GM21526 (cell line): ENCODE results near the gene SPAG5.

Experiments
- ATAC-seq: cut with Tn5 transposase; IDR thresholded peaks from one replicate; pipeline ENCODE4 v1.9.1; 2021; ENCODE audit warnings: moderate library complexity; ENCODE audit not compliant: unreplicated experiment, low FRiP score

SPAG5 gene, protein sequence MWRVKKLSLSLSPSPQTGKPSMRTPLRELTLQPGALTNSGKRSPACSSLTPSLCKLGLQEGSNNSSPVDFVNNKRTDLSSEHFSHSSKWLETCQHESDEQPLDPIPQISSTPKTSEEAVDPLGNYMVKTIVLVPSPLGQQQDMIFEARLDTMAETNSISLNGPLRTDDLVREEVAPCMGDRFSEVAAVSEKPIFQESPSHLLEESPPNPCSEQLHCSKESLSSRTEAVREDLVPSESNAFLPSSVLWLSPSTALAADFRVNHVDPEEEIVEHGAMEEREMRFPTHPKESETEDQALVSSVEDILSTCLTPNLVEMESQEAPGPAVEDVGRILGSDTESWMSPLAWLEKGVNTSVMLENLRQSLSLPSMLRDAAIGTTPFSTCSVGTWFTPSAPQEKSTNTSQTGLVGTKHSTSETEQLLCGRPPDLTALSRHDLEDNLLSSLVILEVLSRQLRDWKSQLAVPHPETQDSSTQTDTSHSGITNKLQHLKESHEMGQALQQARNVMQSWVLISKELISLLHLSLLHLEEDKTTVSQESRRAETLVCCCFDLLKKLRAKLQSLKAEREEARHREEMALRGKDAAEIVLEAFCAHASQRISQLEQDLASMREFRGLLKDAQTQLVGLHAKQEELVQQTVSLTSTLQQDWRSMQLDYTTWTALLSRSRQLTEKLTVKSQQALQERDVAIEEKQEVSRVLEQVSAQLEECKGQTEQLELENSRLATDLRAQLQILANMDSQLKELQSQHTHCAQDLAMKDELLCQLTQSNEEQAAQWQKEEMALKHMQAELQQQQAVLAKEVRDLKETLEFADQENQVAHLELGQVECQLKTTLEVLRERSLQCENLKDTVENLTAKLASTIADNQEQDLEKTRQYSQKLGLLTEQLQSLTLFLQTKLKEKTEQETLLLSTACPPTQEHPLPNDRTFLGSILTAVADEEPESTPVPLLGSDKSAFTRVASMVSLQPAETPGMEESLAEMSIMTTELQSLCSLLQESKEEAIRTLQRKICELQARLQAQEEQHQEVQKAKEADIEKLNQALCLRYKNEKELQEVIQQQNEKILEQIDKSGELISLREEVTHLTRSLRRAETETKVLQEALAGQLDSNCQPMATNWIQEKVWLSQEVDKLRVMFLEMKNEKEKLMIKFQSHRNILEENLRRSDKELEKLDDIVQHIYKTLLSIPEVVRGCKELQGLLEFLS

DNA sequence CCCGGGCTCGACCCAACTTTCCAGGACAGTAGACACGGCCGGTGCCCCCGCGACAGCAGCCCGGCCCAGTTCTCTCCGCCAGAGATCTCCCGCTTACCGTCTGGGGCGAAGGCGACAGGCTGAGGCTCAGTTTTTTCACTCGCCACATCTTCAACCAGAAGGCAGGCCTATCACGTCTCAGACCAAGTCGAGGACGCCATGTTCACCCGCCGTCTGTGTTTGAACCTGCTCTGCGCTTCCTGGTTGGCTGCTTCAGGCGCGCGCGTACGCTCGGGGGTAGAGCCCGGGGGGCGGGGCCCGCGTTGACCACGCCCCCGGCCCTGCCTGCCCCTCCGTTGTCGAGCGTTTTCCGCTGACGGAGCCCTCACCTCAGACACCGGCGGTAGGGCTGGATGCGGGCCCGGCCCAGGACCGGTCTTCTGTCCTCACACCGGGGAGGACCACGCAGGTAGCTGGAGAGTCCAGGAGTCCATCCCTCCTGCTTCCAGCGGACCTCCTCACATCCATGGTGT lies at the start of gene SPAG5:
TSS of gene SPAG5 (minus strand) at position 227 of the 512 bp plus-strand sequence. CDS start at position 148, 79 bp downstream.
- peak; percentile 62 for ATAC-seq

GRCh38 chr17:28646039-28646754 lies 47.4 kb upstream of the SPAG5 start:
- no peak for ATAC-seq

GRCh38 chr17:28645576-28645939 lies 46.7 kb upstream of the SPAG5 start:
- no peak for ATAC-seq

DNA sequence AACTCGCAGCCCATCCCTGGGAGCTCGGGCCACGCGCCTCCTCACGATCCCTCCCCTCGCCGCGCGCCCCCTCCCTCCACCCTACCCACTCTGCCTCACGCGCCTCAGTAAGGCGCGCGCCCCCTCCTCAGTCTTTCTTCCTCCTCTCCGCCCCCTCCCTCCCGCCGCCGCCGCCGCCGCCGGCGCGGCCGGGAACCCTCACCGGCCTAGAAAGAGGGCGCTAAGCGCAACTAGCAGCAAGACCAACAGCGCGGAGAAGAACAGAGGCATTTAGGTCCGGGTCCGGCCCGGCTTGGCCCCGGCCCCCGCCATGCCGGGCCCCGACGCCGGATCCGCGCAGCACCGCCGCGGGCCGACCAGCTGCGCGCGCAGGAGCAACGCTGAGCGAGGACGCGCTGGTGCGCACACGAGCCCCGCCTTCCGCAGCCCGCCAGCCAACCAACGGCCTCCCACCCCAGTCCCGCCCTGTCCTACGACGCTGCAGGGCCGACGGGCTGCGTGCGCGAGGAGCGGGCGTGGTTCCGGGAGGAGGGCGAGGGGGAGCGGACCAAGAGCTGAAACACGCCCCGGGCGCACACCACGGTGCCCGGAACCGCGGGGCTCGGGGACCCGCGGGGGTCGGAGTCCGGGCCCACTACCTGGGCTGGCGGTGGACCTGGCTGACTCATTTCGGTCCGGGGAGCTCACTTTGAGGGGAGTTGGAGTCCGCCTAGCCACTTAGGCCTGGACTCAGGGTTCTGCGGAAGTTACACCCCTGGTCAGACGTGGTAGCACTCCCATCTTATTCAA lies 46.2 kb upstream of the SPAG5 start, which contains the start of gene BLTP2:
TSS of gene BLTP2 (minus strand) at position 372 of the 789 bp plus-strand sequence. CDS start at position 270, 102 bp downstream.
- ATAC-seq: peak; percentile 80

GRCh38 chr17:28643983-28644786 lies 45.4 kb upstream of the SPAG5 start:
- no peak for ATAC-seq

DNA sequence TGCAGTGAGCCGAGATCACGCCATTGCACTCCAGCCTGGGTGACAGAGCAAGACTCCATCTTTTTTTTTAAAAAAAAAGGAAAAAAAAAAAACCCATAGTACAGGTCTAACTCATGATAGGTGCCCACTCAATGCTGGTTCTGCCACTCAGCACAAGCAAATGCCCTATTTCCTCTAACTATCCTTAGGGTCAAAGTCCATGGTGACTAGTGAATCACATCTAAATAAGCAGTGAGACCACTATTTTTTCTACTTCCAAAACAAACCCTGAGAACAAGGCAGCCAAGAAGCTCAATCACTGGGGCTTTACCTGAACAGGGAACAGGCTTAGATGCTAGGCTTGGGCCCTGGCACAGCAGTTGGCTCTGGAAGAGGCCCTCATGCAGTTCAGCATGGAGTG lies 42.8 kb upstream of the SPAG5 start:
- ATAC-seq: no peak

DNA sequence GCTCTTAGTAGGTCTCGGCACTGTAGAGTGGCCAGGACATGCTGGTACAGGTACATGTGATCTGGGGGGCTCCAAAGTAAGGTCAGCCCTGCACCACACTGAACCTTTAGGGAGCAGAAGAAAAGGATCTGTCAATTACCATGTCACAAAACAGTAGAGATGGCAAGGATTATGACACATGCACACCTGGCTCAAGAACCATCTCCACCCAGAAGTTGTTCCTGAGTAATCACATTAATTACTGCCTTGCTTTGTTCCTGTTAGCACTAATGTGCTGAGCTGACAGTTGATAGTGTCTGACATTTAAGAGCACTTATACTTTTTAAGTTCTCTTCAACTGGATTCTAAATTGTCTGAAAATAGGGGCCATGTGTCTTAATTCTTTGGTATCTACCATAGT lies 36.7 kb upstream of the SPAG5 start:
- ATAC-seq: no peak

- no peak for ATAC-seq
Measured at GRCh38 chr17:28634206-28634865, 35.5 kb upstream of the SPAG5 start.

DNA sequence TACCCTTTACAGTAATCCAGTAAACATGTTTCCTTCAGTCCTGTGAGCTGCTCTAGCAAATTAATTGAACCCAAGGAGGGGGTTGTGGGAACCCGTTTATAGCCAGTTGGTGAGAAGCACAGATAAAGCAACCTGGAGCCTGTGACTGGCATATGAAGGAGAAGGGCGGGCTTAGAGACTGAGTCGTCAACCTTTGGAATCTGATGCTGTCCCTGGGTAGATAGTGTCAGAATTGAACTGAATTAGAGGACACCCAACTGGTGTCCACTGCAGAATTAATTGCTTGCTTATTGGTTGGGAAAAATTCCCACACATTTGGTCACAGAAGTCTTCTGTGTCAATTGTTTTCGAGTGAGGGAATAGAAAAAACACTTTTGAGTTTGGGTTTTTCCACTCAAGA lies 28.0 kb upstream of the SPAG5 start:
- ATAC-seq: no peak

GRCh38 chr17:28624148-28624547 lies 25.3 kb upstream of the SPAG5 start:
- no peak for ATAC-seq

DNA sequence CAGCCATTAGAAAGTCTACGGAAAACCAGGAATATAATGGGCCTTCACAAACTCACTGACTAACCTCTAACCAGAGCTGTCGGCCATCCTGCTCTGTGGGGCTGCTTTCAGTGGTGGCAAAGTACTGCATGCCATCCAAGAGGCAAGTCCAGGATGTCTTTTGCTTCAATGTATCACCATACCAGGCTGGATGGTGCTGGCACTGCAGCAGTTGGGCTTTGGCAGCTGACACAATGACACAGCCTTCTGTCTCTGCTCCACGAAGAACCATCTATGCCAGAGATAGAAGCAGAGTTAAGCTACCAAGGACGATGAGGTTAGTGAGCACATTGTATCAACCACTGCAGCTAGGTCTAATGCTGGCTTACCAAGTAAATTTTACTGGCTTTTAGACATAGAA lies 24.9 kb upstream of the SPAG5 start:
- ATAC-seq: no peak

GRCh38 chr17:28622186-28622585 lies 23.4 kb upstream of the SPAG5 start:
- no peak for ATAC-seq

DNA sequence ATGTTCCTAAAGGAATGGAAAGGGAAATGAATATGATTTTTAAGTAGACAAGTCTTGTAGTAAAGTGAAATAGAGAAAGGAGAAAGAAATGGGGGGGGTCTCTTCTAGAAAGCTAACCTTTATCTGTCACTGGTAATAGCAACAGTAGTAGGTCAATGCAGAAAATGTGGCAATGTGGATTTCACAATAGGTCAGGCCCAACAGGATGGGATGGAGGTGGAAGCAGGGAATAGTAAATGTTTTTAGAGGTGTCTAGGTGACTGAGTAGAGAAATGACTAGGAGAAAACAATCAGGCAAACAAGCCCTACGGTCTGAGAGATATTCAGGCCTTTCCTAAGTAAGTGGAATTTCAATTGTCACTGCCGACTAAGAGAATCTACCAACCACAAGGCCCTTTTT lies 21.2 kb upstream of the SPAG5 start:
- ATAC-seq: no peak

DNA sequence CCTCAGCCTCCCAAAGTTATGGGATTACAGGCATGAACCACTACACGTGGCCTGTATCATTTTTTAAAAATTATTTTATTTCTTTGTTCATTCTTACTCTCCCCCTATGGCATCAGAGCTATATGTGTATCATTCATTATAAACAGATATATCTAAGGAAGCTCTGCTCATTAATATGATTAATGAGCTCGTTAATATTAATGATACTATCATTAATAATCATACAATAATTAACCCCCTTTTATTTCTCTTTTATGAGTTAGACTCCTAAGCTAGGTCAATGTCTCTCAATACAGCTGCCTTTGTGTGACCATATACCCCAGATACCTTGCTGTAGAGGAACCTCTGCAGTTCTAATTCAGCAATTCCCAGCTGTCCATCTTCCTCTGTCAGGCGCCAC lies 19.6 kb upstream of the SPAG5 start:
- no peak for ATAC-seq

- ATAC-seq: no peak
Measured at GRCh38 chr17:28616281-28616680, 17.5 kb upstream of the SPAG5 start.

DNA sequence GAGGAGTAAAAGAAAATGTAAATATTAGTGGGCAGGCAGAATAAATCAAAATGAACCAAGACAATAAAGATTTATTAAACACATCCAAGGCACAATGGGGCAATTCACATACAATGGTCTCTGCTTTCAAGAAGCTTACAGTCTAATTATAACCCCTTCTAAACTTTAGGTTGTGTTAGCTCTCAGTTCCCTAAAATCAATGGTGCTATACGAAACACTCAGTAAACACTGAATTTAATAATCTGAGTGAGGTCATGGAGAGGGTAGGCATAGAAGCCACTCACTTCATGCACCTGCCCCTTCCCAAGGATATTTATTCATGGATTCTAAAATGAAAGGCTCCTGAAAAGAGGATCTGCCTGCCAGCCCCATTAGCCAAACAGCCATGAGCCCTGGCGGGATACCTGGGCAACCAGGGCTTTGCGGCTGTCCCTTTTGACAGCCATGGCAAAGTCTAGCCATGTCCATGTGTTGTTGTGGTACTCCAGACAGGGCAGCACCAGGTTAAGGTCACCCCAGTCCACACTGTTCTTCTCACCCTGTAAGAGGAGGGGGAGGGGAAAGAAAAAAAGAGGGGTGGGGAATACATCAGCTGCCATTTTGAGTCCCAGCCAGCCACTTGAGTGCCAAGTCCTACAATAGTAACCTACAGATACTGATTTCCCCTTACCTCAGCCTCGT lies 16.6 kb upstream of the SPAG5 start:
- no peak for ATAC-seq

- ATAC-seq: no peak
Measured at GRCh38 chr17:28613931-28614381, 15.1 kb upstream of the SPAG5 start, which contains the start of gene RSKR. Gene RSKR, minus strand, starts transcription at chr17:28614185. Its CDS starts 24 bp downstream, at chr17:28614161.
